ENCODE data around the gene BRD4.

DNA sequence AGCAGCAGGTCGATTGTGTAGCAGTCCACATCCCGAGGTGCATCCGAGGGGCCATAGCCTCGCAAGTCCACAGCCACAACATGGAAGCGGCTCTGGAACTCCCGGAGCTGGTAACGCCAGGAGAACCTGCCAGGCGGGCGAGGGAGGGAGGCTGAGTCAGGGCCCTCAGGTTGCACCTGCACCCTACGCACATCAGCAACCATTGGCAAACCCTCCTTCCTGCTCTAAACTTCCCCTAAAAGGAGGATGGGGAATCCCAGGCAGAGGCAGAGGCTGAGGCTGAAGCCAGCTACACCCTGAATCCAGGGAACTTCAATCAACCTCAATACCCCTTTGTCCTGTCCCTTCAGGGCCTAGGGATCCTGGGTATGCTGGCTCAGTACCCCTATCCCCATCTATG lies 101.1 kb downstream of the BRD4 start:
- TF ChIP-seq, protein P1, sequence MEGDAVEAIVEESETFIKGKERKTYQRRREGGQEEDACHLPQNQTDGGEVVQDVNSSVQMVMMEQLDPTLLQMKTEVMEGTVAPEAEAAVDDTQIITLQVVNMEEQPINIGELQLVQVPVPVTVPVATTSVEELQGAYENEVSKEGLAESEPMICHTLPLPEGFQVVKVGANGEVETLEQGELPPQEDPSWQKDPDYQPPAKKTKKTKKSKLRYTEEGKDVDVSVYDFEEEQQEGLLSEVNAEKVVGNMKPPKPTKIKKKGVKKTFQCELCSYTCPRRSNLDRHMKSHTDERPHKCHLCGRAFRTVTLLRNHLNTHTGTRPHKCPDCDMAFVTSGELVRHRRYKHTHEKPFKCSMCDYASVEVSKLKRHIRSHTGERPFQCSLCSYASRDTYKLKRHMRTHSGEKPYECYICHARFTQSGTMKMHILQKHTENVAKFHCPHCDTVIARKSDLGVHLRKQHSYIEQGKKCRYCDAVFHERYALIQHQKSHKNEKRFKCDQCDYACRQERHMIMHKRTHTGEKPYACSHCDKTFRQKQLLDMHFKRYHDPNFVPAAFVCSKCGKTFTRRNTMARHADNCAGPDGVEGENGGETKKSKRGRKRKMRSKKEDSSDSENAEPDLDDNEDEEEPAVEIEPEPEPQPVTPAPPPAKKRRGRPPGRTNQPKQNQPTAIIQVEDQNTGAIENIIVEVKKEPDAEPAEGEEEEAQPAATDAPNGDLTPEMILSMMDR (IDR thresholded peaks at IDR 0.05): no peak
- no peak for TF ChIP-seq POLR2A (IDR thresholded peaks at IDR 0.05)
